ENCODE measurements around the gene MRPL42. TPM values are rescaled to one million over a fixed set of nuclear protein-coding genes. Genes with fewer than 3 reads are reported as not detected.
A peak's percentile ranks its signal among the peaks of the same experiment; 100 is the strongest.

MRPL42 gene
- total RNA-seq, 1 experiment from 2014 or later = 121 TPM

- no peak for TF ChIP-seq E2F5 (CRISPR knock-in tag; IDR thresholded peaks at IDR 0.05)
- TF ChIP-seq TEAD4 (CRISPR knock-in tag; IDR thresholded peaks at IDR 0.05) = no peak
- no peak for TF ChIP-seq CREM (CRISPR knock-in tag; IDR thresholded peaks at IDR 0.05)
- no peak for TF ChIP-seq ZBTB21 (CRISPR knock-in tag; IDR thresholded peaks at IDR 0.05; ENCODE audit: borderline replicate concordance)
- 0 out of 2 replicates have a peak, but pooled peaks have one; percentile 11 for TF ChIP-seq ZNF219 (CRISPR knock-in tag; IDR thresholded peaks at IDR 0.05; ENCODE audit: borderline replicate concordance)
- no peak for TF ChIP-seq ATF1 (CRISPR knock-in tag; IDR thresholded peaks at IDR 0.05)
- TF ChIP-seq E2F4 (CRISPR knock-in tag; IDR thresholded peaks at IDR 0.05; ENCODE audit: borderline replicate concordance, low read depth) = no peak
- TF ChIP-seq PRRX2 (CRISPR knock-in tag; IDR thresholded peaks at IDR 0.05) = no peak
- TF ChIP-seq JUN (CRISPR knock-in tag; IDR thresholded peaks at IDR 0.05) = peak; percentile 81; the same call in 1 of the 2 replicates
- TF ChIP-seq NR3C1 (CRISPR knock-in tag; conservative IDR thresholded peaks at IDR 0.05; ENCODE audit: low read depth) = no peak
- peak; percentile 53; the same call in 1 of the 2 replicates for TF ChIP-seq FOXK1 (CRISPR knock-in tag; IDR thresholded peaks at IDR 0.05)
- TF ChIP-seq SOX15 (CRISPR knock-in tag; IDR thresholded peaks at IDR 0.05) = no peak
- TF ChIP-seq ESRRA (CRISPR knock-in tag; IDR thresholded peaks at IDR 0.05; ENCODE audit: borderline replicate concordance) = no peak
- peak; percentile 38; the same call in 1 of the 2 replicates for TF ChIP-seq SP1 (CRISPR knock-in tag; conservative IDR thresholded peaks at IDR 0.05)
- no peak for TF ChIP-seq ZNF138 (CRISPR knock-in tag; conservative IDR thresholded peaks at IDR 0.05)
- no peak for TF ChIP-seq TCF7 (CRISPR knock-in tag; IDR thresholded peaks at IDR 0.05; ENCODE audit: low read depth)
- TF ChIP-seq CREB1 (CRISPR knock-in tag; IDR thresholded peaks at IDR 0.05) = no peak
- TF ChIP-seq USF2 (CRISPR knock-in tag; IDR thresholded peaks at IDR 0.05) = no peak
- no peak for TF ChIP-seq NFATC4 (CRISPR knock-in tag; IDR thresholded peaks at IDR 0.05)
- no peak for TF ChIP-seq CTCF (IDR thresholded peaks at IDR 0.05)
- TF ChIP-seq MYBL2 (CRISPR knock-in tag; IDR thresholded peaks at IDR 0.05) = peak; percentile 74; the same call in 1 of the 2 replicates
- no peak for TF ChIP-seq CDX4 (CRISPR knock-in tag; IDR thresholded peaks at IDR 0.05; ENCODE audit: borderline replicate concordance)
- no peak for TF ChIP-seq MLX (CRISPR knock-in tag; IDR thresholded peaks at IDR 0.05)
- no peak for TF ChIP-seq OVOL2 (CRISPR knock-in tag; IDR thresholded peaks at IDR 0.05; ENCODE audit: borderline replicate concordance)
- no peak; the same call in 1 of the 2 replicates for TF ChIP-seq ZNF416 (CRISPR knock-in tag; IDR thresholded peaks at IDR 0.05)
- no peak for TF ChIP-seq JAZF1 (CRISPR knock-in tag; IDR thresholded peaks at IDR 0.05)
- no peak for TF ChIP-seq ZSCAN18 (CRISPR knock-in tag; IDR thresholded peaks at IDR 0.05)
- no peak for TF ChIP-seq IRF2 (CRISPR knock-in tag; IDR thresholded peaks at IDR 0.05; ENCODE audit: borderline replicate concordance, low read depth)
- TF ChIP-seq ELF4 (CRISPR knock-in tag; IDR thresholded peaks at IDR 0.05; ENCODE audit: low read depth) = no peak
- TF ChIP-seq EMX1 (CRISPR knock-in tag; IDR thresholded peaks at IDR 0.05) = no peak
- no peak for TF ChIP-seq RELA (CRISPR knock-in tag; IDR thresholded peaks at IDR 0.05; ENCODE audit: borderline replicate concordance)
- no peak for TF ChIP-seq GTF2I (CRISPR knock-in tag; conservative IDR thresholded peaks at IDR 0.05)
- no peak for TF ChIP-seq ERG (CRISPR knock-in tag; IDR thresholded peaks at IDR 0.05)
Measured at GRCh38 chr12:93467351-93468007, at the start of gene MRPL42 (continued).
